WTC11 (cell line): ENCODE data around the gene MAML3. TPM values are rescaled to one million over a fixed set of nuclear protein-coding genes. Genes with fewer than 3 reads are reported as not detected.

ENCODE experiments used
- ATAC-seq: fragments of 200-7000 bp; cut with Tn5 transposase; 2 replicates; pipeline ENCODE4 v1.10.0; 2021; ENCODE audit warnings: mild to moderate bottlenecking, moderate library complexity
- CTCF ChIA-PET: fragments of 300-600 bp; sonication (Branson Sonifier 250); formaldehyde crosslinking; loops from one replicate; lab custom pipeline; 2021; ENCODE audit warnings: antibody characterized with exemption; lab: Charles Lee
- POLR2A ChIA-PET: fragments of 350-600 bp; sonication (Branson Sonifier 250); formaldehyde crosslinking; loops from one replicate; lab custom pipeline; 2021; ENCODE audit warnings: antibody characterized with exemption; lab: Charles Lee
- DNase-seq: peaks from one replicate; pipeline ENCODE4 v3.0.0; 2021; ENCODE audit warnings: low spot score
- H3K27ac Mint-ChIP-seq: 2 replicates; pipeline ENCODE4 v1.8.0; 2021; ENCODE audit warnings: mixed read lengths
- H3K27me3 Mint-ChIP-seq: 2 replicates; pipeline ENCODE4 v1.8.0; 2021; ENCODE audit warnings: low read depth, mild to moderate bottlenecking, moderate library complexity, mixed read lengths
- H3K36me3 Mint-ChIP-seq: 2 replicates; pipeline ENCODE4 v1.8.0; 2021; ENCODE audit warnings: mixed read lengths
- H3K4me1 Mint-ChIP-seq: 2 replicates; pipeline ENCODE4 v1.8.0; 2022; ENCODE audit warnings: mixed read lengths
- H3K4me3 Mint-ChIP-seq: 2 replicates; pipeline ENCODE4 v1.8.0; 2021; ENCODE audit warnings: mild to moderate bottlenecking, moderate library complexity, mixed read lengths
- H3K9me3 Mint-ChIP-seq: 2 replicates; pipeline ENCODE4 v1.8.0; 2021; ENCODE audit warnings: mixed read lengths
- FOXJ3 ChIP-seq: sonication (generic); formaldehyde crosslinking; IDR thresholded peaks from 2 replicates; pipeline ENCODE4 v1.9.0; 2021; ENCODE audit warnings: missing genetic modification reagents, mild to moderate bottlenecking, borderline replicate concordance
- GABPB1 ChIP-seq: sonication (generic); formaldehyde crosslinking; IDR thresholded peaks from 2 replicates; pipeline ENCODE4 v1.8.1; 2023; ENCODE audit warnings: mild to moderate bottlenecking, missing genetic modification reagents
- GTF2I ChIP-seq: fragments of 250-450 bp; sonication (Bioruptor Pico); conservative IDR thresholded peaks from 2 replicates; pipeline ENCODE4 v1.4.0; 2021; ENCODE audit warnings: mild to moderate bottlenecking
- HMGXB4 ChIP-seq: sonication (generic); formaldehyde crosslinking; IDR thresholded peaks from 2 replicates; pipeline ENCODE4 v1.8.1; 2023; ENCODE audit warnings: mild to moderate bottlenecking, moderate library complexity, missing genetic modification reagents
- IRF1 ChIP-seq: sonication (generic); formaldehyde crosslinking; IDR thresholded peaks from 2 replicates; pipeline ENCODE4 v1.8.0; 2023; ENCODE audit warnings: missing genetic modification reagents
- KAT7 ChIP-seq: sonication (generic); formaldehyde crosslinking; IDR thresholded peaks from 2 replicates; pipeline ENCODE4 v1.8.1; 2023; ENCODE audit warnings: missing genetic modification reagents, mild to moderate bottlenecking, borderline replicate concordance
- MYBL2 ChIP-seq: sonication (generic); formaldehyde crosslinking; IDR thresholded peaks from 2 replicates; pipeline ENCODE4 v1.8.1; 2023; ENCODE audit warnings: mild to moderate bottlenecking, moderate library complexity, missing genetic modification reagents
- NR1H2 ChIP-seq: sonication (generic); formaldehyde crosslinking; IDR thresholded peaks from 2 replicates; pipeline ENCODE4 v1.9.0; 2021; ENCODE audit warnings: mild to moderate bottlenecking, moderate library complexity, missing genetic modification reagents
- NR3C1 ChIP-seq: sonication (generic); formaldehyde crosslinking; conservative IDR thresholded peaks from 2 replicates; pipeline ENCODE4 v1.8.1; 2023; ENCODE audit warnings: low read depth, mild to moderate bottlenecking, missing genetic modification reagents
- PRRX2 ChIP-seq: fragments of 250-450 bp; sonication (Bioruptor Pico); IDR thresholded peaks from 2 replicates; pipeline ENCODE4 v1.8.0; 2021; ENCODE audit warnings: mild to moderate bottlenecking
- RELA ChIP-seq: sonication (generic); formaldehyde crosslinking; IDR thresholded peaks from 2 replicates; pipeline ENCODE4 v1.8.1; 2022; ENCODE audit warnings: missing genetic modification reagents, mild to moderate bottlenecking, borderline replicate concordance
- TEAD1 ChIP-seq: sonication (generic); formaldehyde crosslinking; IDR thresholded peaks from 2 replicates; pipeline ENCODE4 v1.8.0; 2022; ENCODE audit warnings: mild to moderate bottlenecking, missing genetic modification reagents
- TP53 ChIP-seq: sonication (generic); formaldehyde crosslinking; IDR thresholded peaks from 2 replicates; pipeline ENCODE4 v1.8.1; 2023; ENCODE audit warnings: mild to moderate bottlenecking, missing genetic modification reagents
- ZNF317 ChIP-seq: sonication (generic); formaldehyde crosslinking; IDR thresholded peaks from 2 replicates; pipeline ENCODE4 v1.8.1; 2023; ENCODE audit warnings: low read depth, mild to moderate bottlenecking, moderate library complexity, missing genetic modification reagents, borderline replicate concordance
- total RNA-seq: library from RNA; stranded (reverse); gene quantifications from 3 replicates; pipeline ENCODE4 v1.2.3, GENCODE V29; 2021
- TF ChIP-seq, protein P1 (sequence below): sonication (generic); formaldehyde crosslinking; IDR thresholded peaks from 2 replicates; pipeline ENCODE4 v1.8.1; 2023; ENCODE audit warnings: mild to moderate bottlenecking, missing genetic modification reagents
- TF ChIP-seq, protein P2 (sequence below): fragments of 250-450 bp; sonication (Bioruptor Pico); IDR thresholded peaks from 2 replicates; pipeline ENCODE4 v1.9.0; 2021; ENCODE audit warnings: mild to moderate bottlenecking
- TF ChIP-seq, protein P3 (sequence below): sonication (generic); formaldehyde crosslinking; IDR thresholded peaks from 2 replicates; pipeline ENCODE4 v1.8.1; 2022; ENCODE audit warnings: mild to moderate bottlenecking, missing genetic modification reagents, moderate library complexity, borderline replicate concordance
- TF ChIP-seq, protein P4 (sequence below): sonication (generic); formaldehyde crosslinking; IDR thresholded peaks from 2 replicates; pipeline ENCODE4 v1.8.0; 2022; ENCODE audit warnings: mild to moderate bottlenecking, missing genetic modification reagents
- TF ChIP-seq, protein P5 (sequence below): sonication (generic); formaldehyde crosslinking; IDR thresholded peaks from 2 replicates; pipeline ENCODE4 v1.8.0; 2023; ENCODE audit warnings: missing genetic modification reagents, mild to moderate bottlenecking, borderline replicate concordance

The MAML3 gene
- total RNA-seq, 1 experiment from 2014 or later, result 7.4 TPM

DNA sequence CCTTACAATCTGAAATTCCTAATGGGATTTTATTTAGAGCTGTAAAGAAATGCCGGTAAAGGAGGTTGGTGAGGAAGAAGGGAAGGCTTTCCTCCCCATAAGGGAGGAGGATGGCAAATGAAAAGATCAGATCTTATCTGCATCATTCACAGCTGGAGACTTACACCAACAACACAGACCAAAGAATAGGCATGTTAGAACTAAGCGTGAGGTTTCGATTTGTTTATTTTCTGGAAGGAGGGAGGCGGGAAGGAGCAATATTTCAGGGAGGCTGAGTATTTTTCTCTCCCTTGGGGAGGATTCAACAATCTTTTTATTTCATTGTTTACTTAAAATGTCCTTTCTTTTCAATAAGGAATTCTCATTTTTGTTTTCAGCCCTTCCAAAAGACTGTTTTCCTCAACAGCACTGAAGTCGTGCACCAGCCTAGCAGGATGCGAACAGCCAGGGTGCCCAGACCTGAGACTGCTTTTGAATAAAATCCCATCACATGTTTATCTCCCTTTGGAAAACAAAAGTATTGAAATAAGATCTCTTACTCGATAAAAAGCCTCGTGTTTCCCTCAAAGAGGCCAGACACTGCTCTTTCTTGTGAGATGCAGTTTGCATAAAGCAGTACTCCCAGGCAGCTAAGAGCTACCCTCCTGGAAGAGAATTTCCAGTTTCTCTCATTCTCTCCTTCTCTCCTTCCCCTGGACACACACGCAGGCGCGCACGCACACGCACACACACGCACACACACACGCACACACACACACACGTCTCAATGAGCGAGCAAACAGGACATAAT lies 252.3 kb downstream of the MAML3 start:
- Mint-ChIP-seq H3K27ac (peak overlapping the region; percentile 61), H3K36me3 (peaks cover 11% of the 10 kb centered on the region; the same call in 1 of the 2 replicates), H3K4me1 (peaks cover 25% of the 10 kb centered on the region), H3K27me3 (no peaks in the 10 kb centered on the region), H3K4me3 (no peak overlapping the region), H3K9me3 (peaks cover 16% of the 10 kb centered on the region)
- DNase-seq (no peak), ATAC-seq (peak; percentile 51)
- POLR2A ChIA-PET, result interaction anchor here (1.0 kb wide), 1 partner anchor 12 kb away, joined by 4 read pairs; no protein-coding TSS in a partner anchor
- CTCF ChIA-PET, result interaction anchor here (0.8 to 1.1 kb wide), 2 partner anchors 9 to 102 kb away, joined by 3 to 4 read pairs; no protein-coding TSS in a partner anchor
- TF ChIP-seq TEAD1 (CRISPR knock-in tag) (no peak), HMGXB4 (CRISPR knock-in tag) (no peak), IRF1 (no peak), NR1H2 (CRISPR knock-in tag) (no peak), MYBL2 (CRISPR knock-in tag) (no peak), GABPB1 (CRISPR knock-in tag) (no peak), RELA (CRISPR knock-in tag) (no peak), ZNF317 (no peak), KAT7 (CRISPR knock-in tag) (no peak), NR3C1 (CRISPR knock-in tag) (no peak), FOXJ3 (CRISPR knock-in tag) (no peak), TP53 (no peak), GTF2I (no peak), PRRX2 (no peak)
- TF ChIP-seq, protein P1, sequence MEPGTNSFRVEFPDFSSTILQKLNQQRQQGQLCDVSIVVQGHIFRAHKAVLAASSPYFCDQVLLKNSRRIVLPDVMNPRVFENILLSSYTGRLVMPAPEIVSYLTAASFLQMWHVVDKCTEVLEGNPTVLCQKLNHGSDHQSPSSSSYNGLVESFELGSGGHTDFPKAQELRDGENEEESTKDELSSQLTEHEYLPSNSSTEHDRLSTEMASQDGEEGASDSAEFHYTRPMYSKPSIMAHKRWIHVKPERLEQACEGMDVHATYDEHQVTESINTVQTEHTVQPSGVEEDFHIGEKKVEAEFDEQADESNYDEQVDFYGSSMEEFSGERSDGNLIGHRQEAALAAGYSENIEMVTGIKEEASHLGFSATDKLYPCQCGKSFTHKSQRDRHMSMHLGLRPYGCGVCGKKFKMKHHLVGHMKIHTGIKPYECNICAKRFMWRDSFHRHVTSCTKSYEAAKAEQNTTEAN (CRISPR knock-in tag), result no peak
- TF ChIP-seq, protein P2, sequence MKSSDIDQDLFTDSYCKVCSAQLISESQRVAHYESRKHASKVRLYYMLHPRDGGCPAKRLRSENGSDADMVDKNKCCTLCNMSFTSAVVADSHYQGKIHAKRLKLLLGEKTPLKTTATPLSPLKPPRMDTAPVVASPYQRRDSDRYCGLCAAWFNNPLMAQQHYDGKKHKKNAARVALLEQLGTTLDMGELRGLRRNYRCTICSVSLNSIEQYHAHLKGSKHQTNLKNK, result no peak
- TF ChIP-seq, protein P3, sequence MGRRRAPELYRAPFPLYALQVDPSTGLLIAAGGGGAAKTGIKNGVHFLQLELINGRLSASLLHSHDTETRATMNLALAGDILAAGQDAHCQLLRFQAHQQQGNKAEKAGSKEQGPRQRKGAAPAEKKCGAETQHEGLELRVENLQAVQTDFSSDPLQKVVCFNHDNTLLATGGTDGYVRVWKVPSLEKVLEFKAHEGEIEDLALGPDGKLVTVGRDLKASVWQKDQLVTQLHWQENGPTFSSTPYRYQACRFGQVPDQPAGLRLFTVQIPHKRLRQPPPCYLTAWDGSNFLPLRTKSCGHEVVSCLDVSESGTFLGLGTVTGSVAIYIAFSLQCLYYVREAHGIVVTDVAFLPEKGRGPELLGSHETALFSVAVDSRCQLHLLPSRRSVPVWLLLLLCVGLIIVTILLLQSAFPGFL (CRISPR knock-in tag), result no peak
- TF ChIP-seq, protein P4, sequence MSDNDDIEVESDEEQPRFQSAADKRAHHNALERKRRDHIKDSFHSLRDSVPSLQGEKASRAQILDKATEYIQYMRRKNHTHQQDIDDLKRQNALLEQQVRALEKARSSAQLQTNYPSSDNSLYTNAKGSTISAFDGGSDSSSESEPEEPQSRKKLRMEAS (CRISPR knock-in tag), result no peak
- TF ChIP-seq, protein P5, sequence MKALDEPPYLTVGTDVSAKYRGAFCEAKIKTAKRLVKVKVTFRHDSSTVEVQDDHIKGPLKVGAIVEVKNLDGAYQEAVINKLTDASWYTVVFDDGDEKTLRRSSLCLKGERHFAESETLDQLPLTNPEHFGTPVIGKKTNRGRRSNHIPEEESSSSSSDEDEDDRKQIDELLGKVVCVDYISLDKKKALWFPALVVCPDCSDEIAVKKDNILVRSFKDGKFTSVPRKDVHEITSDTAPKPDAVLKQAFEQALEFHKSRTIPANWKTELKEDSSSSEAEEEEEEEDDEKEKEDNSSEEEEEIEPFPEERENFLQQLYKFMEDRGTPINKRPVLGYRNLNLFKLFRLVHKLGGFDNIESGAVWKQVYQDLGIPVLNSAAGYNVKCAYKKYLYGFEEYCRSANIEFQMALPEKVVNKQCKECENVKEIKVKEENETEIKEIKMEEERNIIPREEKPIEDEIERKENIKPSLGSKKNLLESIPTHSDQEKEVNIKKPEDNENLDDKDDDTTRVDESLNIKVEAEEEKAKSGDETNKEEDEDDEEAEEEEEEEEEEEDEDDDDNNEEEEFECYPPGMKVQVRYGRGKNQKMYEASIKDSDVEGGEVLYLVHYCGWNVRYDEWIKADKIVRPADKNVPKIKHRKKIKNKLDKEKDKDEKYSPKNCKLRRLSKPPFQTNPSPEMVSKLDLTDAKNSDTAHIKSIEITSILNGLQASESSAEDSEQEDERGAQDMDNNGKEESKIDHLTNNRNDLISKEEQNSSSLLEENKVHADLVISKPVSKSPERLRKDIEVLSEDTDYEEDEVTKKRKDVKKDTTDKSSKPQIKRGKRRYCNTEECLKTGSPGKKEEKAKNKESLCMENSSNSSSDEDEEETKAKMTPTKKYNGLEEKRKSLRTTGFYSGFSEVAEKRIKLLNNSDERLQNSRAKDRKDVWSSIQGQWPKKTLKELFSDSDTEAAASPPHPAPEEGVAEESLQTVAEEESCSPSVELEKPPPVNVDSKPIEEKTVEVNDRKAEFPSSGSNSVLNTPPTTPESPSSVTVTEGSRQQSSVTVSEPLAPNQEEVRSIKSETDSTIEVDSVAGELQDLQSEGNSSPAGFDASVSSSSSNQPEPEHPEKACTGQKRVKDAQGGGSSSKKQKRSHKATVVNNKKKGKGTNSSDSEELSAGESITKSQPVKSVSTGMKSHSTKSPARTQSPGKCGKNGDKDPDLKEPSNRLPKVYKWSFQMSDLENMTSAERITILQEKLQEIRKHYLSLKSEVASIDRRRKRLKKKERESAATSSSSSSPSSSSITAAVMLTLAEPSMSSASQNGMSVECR (CRISPR knock-in tag), result no peak
